ENCODE results near the gene ESYT2.

Gene ESYT2

GRCh38 chr7:158730383-158731346 is 98.6 kb downstream of the ESYT2 start:
- DNase-seq (ENCODE audit: insufficient read length, low spot score) = no peak
- no peak for FAIRE-seq
- TF ChIP-seq CTCF (IDR thresholded peaks at IDR 0.05; ENCODE audit: insufficient read depth, missing control alignments) = no peak

- no peak for TF ChIP-seq CTCF (IDR thresholded peaks at IDR 0.05; ENCODE audit: insufficient read depth, missing control alignments)
- no peak for DNase-seq (ENCODE audit: insufficient read length, low spot score)
- no peak for FAIRE-seq
These were observed 99.5 kb downstream of the ESYT2 start for GRCh38 chr7:158729646-158730382.

GRCh38 chr7:158728911-158729645 is 100.2 kb downstream of the ESYT2 start:
- DNase-seq (ENCODE audit: insufficient read length, low spot score) = no peak
- no peak for FAIRE-seq
- TF ChIP-seq CTCF (IDR thresholded peaks at IDR 0.05; ENCODE audit: insufficient read depth, missing control alignments) = no peak

GRCh38 chr7:158727690-158728089 is 101.6 kb downstream of the ESYT2 start:
- no peak for FAIRE-seq

GRCh38 chr7:158726277-158726807 is 103.0 kb downstream of the ESYT2 start:
- DNase-seq (ENCODE audit: insufficient read length, low spot score) = no peak
- no peak for FAIRE-seq
- no peak for TF ChIP-seq CTCF (IDR thresholded peaks at IDR 0.05; ENCODE audit: insufficient read depth, missing control alignments)

More at GRCh38 chr7:158727690-158728089, 101.6 kb downstream of the ESYT2 start:
- no peak for TF ChIP-seq CTCF (IDR thresholded peaks at IDR 0.05; ENCODE audit: insufficient read depth, missing control alignments)
- no peak for DNase-seq (ENCODE audit: insufficient read length, low spot score)

- FAIRE-seq = no peak
- no peak for TF ChIP-seq CTCF (IDR thresholded peaks at IDR 0.05; ENCODE audit: insufficient read depth, missing control alignments)
- no peak for DNase-seq (ENCODE audit: insufficient read length, low spot score)
These were observed 103.9 kb downstream of the ESYT2 start for GRCh38 chr7:158725506-158725800.
